Ishikawa (cell line): ENCODE results near the gene SNN.

Experiments
- CEBPB ChIP-seq: IDR thresholded peaks from 2 replicates; pipeline ENCODE4 v1.6.1; 2012
- EGR1 ChIP-seq: IDR thresholded peaks from 2 replicates; pipeline ENCODE4 v1.6.1; 2012
- EP300 ChIP-seq: IDR thresholded peaks from 2 replicates; pipeline ENCODE4 v1.6.1; 2012; ENCODE audit warnings: borderline replicate concordance
- FOXM1 ChIP-seq: IDR thresholded peaks from 2 replicates; pipeline ENCODE4 v1.6.1; 2012; ENCODE audit warnings: low read depth, borderline replicate concordance
- RAD21 ChIP-seq: IDR thresholded peaks from 2 replicates; pipeline ENCODE4 v1.6.1; 2012; ENCODE audit warnings: low read depth
- TAF1 ChIP-seq: IDR thresholded peaks from 2 replicates; pipeline ENCODE4 v1.6.1; 2012; ENCODE audit warnings: low read depth, mild to moderate bottlenecking
- USF1 ChIP-seq: IDR thresholded peaks from 2 replicates; pipeline ENCODE4 v1.6.1; 2012
- YY1 ChIP-seq: IDR thresholded peaks from 2 replicates; pipeline ENCODE4 v1.6.1; 2012; ENCODE audit warnings: low read depth
- TF ChIP-seq, protein P1 (sequence below): IDR thresholded peaks from 2 replicates; pipeline ENCODE4 v1.6.1; 2012

DNA sequence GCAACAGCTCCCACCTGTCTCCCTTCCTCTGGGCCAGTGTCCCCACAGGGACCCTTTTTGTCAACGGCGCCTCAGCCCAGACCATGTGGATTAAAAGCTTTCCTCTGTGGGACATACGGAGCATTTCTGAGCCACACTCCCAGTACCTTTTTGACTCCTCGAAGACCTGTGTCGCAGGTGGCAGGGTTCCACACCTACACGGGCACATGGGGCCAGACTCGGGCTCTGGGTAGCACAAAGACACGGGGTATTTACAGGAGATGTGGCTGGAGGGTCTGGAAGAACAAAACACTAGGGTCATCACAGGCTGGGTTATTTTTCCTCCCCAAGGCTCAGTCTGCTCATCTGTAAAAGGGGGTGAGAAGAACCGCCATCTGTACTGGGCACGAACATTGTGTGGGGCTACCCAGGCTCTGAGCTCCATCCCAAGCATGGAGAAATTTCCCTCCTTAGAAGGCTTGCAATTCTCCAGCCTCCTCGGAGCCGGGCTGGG lies 32.5 kb upstream of the SNN start:
- TF ChIP-seq EGR1 (no peak), USF1 (no peak), TAF1 (no peak), EP300 (no peak), RAD21 (no peak), CEBPB (no peak), YY1 (no peak), FOXM1 (no peak)
- TF ChIP-seq, protein P1, sequence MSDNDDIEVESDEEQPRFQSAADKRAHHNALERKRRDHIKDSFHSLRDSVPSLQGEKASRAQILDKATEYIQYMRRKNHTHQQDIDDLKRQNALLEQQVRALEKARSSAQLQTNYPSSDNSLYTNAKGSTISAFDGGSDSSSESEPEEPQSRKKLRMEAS = no peak
